SK-MEL-5 (cell line): Measurements from ENCODE around the gene EMSY. TPM values are rescaled to one million over a fixed set of nuclear protein-coding genes. Genes with fewer than 3 reads are reported as not detected.
"Not testable (repeated sequence)": the region's sequence is repeated elsewhere in the genome, so short reads cannot be mapped to it uniquely, and the experiment has no call there.

Source experiments
- DNase-seq: peaks from one replicate; pipeline ENCODE4 v3.0.0-alpha.2; 2016; ENCODE audit warnings: low read depth, low spot score
- in situ Hi-C: cut with HindIII; loops from 2 replicates; pipeline ENCODE4 v1.10.0; 2016; ENCODE audit warnings: low sequenced_read_pairs, high pct_unique_total_duplicates, low pct_unique_long_range_greater_than_20kb
- total RNA-seq: library from RNA; depleted of rRNA; stranded (reverse); fragments of >200 nt; shearing (Covaris generic); gene quantifications from 2 replicates; pipeline ENCODE4 v1.2.3, GENCODE V29; 2014

The EMSY gene
- total RNA-seq, 1 experiment from 2014 or later, result 8.3 TPM

DNA sequence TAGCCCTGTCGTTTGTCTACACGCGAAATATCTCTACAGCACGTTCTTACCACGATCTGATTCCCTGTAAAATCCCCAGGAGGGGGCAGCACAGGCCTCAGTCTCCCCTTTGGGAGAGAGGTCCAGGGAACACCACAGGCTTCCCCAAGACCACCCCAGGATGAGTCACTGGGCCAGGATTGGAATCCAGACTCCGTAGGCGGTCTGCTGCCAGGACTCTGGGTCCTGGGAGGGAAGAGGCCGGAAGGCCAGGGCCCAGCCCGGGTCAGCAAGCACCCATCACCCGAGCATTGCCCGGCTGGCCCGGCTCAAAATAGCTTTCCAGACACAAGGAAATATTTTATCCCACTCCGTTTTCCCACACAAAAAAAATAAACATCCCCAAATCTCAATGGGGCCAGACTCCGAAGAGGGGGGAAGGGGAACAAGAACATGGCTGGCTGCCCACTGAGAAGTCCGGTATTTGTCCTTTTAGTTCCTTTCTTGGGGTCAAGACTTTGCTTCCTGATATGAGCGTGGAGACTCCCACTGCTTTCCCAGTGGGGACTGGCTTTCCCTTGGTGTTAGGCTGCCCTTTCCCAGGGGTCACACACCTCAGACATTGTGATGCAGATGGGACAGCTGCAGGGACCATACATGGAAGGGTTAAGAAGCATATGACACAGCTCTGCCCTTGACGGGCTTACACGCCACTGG, 134.4 kb downstream of the EMSY start:
- no peak for DNase-seq
- in situ Hi-C loops, result no loop called here

DNA sequence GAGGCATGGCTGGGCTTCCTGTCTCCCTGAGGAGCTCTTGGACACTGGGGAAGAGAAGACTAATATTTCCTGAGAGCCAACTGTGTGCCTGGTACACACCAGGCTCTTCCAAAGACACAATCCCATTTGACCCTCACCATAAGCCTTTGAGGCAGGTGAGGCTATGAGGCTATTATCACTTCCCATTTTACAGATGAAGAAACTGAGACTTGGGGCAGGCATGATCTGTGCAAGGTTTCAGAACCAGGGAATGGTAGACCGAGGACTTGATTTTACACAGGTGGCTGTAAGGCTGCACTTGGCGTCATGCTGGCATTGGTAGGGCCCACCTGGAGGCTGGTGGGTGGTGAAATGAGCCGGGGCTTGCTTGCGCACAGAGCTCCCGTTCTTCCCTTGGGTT, 134.9 kb downstream of the EMSY start:
- in situ Hi-C loops, result no loop called here
- DNase-seq, result no peak

GRCh38 chr11:76582471-76582870, 137.7 kb downstream of the EMSY start:
- DNase-seq, in situ Hi-C loops: not testable (repeated sequence)

DNA sequence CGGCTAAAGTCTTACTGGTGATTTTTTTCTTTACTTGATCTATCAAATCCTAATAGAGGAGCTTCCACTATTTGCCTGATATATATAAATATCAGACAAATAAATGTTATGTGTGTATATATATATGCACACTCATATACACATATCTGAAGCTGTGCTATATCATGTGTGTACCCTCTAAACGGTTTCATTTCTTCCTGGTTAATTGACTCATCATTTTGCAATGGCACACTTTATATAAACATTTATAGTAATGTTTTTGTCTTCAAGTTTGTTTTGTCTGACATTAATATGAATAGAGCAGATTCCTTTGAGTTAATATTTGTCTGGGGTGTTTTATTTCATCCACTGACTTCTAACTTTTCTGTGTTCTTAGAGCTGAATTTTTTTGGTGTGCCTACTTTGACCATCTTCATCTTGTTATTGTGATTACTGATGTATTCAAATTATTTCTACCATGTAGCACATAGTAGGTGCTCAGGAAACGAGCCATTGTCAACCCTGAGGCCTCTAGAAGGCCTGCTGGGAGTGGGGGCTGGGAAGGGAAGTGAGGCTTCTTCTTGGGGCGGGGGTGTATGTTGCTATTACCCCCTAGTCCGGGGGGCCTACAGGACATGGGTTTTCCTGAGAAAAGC, 143.1 kb downstream of the EMSY start:
- in situ Hi-C loops, result no loop called here
- no peak for DNase-seq

DNA sequence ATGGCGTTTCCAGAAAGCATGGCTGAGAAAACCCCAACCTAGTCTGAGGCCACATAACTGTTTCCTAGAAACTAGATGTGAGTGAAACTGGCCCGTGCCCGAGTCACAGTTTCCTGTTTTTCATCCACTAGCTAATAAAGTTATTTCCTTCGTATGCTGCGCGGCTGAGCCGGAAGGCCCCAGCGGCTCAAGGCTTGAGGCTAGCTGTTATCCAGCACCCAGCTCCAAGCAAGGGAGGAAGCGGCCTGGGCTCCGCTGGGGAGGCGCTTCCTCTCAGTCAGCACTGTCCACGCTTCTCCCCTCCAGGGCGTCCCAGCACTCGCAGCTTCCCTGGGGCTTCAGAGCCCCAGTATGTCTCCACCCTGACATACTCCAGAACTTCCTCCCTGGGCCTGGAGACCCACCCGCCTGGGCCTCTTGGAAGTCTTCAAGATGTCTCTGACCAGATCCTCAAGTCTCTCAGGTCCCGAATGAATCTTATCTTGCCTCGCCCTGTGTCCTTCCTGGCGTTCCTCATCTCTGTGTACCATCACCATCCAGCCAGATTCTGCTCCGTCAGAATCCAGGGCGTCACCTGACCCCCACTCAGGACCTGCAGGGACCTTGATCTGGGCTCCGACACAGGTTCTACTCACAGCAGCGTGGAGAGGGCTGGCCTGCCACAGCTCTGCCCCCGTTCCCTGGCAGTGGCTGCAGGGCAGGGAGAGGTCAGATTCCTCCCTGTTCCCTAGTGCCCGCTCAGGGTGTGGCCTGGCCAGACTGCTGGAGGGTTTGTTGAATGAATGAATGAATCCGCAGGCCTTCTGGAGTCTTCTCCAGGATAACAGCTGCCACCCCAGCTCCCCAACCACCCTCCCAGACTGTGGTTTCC, 143.9 kb downstream of the EMSY start:
- in situ Hi-C loops, result no loop called here
- DNase-seq, result no peak

GRCh38 chr11:76589477-76589876, 144.7 kb downstream of the EMSY start:
- DNase-seq, result no peak
- in situ Hi-C loops, result no loop called here

DNA sequence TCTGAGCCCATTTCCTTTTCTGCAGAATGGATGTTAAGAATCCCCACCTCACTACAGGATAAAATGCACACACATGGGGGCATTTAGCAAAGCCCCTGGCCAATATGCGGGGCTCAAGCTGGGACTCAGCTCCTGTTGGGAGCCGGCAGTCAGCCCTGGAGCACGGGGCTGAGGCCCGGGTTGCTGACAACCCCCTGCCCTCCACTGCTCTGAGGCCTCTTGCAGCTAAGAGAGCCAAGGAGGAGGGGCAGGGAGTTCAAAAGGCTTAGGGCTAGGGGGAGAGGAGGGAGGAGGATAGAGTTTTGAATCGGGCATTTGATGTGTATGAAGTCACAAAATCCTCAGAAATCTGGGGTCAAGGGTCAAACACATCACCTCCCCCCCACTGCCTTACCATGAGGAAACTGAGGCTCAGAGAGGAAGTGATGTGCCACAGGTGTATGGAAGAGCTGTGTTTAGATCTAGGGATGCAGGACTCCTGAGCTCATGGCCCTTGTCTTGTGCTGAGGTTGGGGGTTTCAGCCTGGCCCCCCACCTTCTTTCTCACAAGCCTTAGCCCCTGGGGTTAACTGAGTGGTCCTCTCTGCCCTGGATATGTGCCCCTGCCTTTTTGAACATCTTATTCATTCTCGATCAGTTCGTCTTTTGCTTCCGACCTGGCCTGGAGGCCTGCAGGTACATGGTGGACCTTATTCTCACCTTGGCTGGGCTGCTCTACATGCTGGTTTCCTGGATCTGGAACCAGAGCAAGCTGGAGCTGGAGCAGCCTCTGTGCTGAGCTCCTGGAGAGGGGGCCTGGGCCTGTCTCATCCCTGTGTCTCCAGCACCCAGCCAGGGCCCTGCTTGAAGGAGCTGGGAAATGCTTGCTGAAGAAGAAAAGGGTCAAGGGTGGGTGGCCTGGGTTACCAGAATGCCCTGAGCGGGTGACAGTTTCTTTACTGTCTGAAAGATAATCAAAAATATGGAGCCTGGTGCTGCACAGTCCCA, 145.4 kb downstream of the EMSY start:
- no peak for DNase-seq
- in situ Hi-C loops, result no loop called here

DNA sequence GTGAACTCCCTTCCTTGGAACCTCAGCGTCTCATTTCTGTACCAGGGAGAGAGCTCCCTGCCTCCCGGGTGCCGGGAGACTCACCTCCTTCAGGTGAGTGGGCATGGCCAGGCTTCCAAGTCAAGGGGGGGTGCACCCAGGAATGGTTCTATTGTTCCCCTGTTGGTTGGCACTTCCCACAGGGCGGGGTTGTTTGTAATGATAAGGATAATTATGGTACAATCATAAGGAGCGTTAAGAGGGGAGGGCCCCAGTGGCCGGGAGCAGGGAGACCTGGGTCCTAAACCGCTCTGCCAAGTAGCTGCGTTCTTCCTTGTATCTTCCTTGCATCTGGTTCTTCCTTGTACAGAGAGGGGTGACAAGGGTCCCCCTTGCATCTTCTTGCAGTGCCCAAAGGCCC, 146.6 kb downstream of the EMSY start:
- no peak for DNase-seq
- in situ Hi-C loops, result no loop called here

DNA sequence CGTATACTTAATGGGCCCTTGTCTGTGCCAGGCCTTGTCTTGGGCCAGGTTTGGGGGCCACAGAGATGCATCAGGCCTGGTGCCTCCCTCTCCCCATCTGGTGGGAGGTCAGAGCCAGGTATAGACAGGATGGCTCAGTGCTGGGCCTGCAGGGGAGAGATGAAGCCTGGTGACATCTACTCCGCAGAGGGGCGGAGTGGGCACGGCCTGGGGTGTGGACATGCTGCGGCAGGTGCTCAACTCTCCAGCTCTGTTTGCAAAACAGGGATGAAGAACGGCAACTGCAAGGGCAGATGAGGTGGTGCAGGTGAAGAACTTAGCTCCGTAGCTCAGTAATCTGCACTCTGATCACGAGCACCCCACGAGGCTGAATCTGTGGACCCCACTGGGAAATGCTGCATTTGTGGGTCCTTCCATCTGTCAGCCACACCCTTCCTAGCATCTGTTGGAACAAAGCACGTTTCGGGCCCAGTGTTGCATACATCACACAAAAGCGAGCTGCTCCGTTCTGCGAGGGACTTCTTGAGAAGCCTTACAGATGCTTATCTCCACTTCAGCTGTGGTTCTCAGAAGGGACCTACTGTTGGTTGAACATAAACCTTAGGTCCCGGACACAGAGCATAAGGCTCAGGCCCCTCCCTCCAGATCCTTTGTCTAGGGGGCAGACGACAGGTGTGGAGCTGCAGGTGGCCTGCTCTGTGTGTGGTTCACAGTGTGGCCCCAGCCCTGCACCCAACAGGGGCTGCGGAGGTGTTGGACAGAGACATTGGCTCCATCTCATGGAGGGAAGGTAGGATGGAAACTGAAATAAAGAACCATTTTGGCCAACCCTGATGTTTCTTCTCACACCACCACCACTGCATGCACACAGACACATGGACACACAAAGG, 147.5 kb downstream of the EMSY start:
- in situ Hi-C loops, result no loop called here
- DNase-seq, result no peak

DNA sequence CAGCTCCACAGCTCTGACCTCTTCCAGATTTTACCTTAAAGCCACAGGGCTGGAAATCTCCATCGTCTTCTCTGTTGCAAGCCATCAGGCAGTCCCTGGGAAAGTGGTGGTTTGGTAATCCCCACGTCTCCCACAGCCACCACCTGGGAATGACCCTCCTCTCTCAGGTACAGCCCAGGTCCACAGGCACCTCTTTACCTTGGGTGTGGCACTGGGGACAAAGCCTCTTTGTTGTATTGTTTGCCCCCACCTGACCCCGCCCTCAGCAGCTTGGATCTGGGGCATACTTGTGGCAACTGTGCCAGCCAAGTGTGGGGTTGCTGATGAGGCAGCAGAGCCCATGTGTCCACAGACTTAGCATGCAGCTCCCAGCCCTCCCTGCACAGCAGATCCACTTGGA, 148.1 kb downstream of the EMSY start:
- no peak for DNase-seq
- in situ Hi-C loops, result no loop called here

DNA sequence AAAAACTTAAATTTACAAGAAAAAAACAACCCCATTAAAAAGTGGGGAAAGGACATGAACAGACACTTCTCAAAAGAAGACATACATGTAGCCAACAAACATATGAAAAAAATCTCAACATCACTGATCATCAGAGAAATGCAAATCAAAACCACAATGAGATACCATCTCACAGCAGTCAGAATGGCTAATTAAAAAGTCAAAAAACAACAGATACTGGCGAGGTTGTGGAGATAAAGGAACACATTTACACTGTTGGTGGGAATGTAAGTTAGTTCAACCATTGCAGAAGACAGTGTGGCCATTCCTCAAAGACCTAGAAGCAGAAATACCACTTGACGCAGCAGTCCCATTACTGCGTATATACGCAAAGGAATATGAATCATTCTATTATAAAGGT, 150.3 kb downstream of the EMSY start:
- in situ Hi-C loops, DNase-seq: not testable (repeated sequence)

GRCh38 chr11:76596652-76597051, 151.8 kb downstream of the EMSY start:
- in situ Hi-C loops, result no loop called here
- no peak for DNase-seq

GRCh38 chr11:76597533-76598425, 153.0 kb downstream of the EMSY start:
- DNase-seq, result no peak
- in situ Hi-C loops, result no loop called here

GRCh38 chr11:76598426-76598839, 153.6 kb downstream of the EMSY start:
- in situ Hi-C loops, result no loop called here
- DNase-seq, result peak; percentile 68

DNA sequence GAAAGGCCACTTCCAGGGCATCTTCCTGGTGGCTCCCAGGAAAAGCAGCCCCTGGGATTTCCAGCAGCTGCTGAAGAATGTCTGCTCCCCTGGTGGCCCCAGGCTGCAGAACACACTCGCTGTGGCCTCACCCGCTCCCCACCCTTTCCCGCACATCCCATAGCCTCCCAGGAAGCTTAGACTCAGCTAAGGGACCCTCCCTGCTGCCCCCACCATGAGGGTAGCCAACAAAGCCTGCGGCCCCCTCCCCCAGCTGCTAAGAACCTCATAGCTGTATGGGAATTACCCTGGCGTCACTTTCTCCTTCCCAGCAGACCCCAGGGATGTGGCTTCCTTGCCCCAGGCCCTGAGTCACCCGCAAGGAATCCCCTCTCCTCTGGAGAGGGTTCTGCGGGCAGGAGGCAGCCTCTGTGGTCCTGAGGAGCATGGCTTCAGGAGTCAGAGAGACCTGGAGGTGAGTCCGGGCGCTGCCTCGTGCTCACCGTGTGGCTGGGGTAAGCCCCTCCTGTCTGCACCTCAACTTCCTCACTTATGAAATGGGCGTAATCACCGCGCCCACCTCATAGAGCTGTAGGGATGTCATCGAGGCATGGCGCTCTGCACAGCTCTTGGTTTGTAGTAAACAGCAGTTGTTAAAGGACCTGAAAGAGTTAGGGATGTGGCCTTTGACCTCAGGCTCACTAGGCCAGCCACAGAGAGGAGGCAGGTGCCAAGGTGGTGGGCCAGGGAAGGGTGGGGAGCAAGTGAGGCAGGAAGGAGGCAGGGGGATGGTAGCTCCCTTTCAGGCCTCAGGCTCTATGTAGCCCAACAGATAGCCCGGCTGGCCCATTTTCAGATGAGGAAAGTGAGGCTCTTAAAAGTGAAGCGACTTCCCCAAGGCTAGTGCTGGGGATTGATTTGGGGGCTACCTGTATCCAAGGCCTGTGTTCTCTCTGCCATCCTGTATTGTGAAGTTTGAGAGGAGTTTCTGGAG, 154.5 kb downstream of the EMSY start:
- DNase-seq, result no peak
- in situ Hi-C loops, result no loop called here
